ENCODE measurements around the gene LAMTOR1.

GRCh38 chr11:72066855-72067254 is 36.2 kb downstream of the LAMTOR1 start:
- TF ChIP-seq, protein P1, sequence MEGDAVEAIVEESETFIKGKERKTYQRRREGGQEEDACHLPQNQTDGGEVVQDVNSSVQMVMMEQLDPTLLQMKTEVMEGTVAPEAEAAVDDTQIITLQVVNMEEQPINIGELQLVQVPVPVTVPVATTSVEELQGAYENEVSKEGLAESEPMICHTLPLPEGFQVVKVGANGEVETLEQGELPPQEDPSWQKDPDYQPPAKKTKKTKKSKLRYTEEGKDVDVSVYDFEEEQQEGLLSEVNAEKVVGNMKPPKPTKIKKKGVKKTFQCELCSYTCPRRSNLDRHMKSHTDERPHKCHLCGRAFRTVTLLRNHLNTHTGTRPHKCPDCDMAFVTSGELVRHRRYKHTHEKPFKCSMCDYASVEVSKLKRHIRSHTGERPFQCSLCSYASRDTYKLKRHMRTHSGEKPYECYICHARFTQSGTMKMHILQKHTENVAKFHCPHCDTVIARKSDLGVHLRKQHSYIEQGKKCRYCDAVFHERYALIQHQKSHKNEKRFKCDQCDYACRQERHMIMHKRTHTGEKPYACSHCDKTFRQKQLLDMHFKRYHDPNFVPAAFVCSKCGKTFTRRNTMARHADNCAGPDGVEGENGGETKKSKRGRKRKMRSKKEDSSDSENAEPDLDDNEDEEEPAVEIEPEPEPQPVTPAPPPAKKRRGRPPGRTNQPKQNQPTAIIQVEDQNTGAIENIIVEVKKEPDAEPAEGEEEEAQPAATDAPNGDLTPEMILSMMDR (conservative IDR thresholded peaks at IDR 0.05), result no peak
- no peak for TF ChIP-seq EZH2 (IDR thresholded peaks at IDR 0.05; ENCODE audit: low read depth)
